ENCODE results near the gene NR3C2.

NR3C2 gene

DNA sequence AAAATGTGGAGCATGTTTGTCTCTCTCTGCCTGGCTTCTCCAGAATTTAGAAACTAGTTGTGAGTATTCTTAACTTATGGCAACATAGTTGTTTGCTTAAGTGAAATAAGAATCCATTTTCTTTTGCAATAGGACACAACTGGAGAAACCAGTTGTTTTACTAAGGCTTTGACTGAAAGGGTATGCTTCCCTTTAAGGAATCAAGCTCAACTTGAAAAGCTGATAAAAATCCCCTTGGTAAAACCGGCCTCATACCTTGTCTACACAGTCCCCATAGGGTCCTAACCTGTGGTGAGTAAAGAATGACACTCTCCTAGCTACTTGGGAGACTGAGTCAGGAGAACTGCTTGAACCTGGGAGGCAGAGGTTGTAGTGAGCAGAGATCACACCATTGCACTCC lies 139.8 kb downstream of the NR3C2 start:
- no peak for DNase-seq

DNA sequence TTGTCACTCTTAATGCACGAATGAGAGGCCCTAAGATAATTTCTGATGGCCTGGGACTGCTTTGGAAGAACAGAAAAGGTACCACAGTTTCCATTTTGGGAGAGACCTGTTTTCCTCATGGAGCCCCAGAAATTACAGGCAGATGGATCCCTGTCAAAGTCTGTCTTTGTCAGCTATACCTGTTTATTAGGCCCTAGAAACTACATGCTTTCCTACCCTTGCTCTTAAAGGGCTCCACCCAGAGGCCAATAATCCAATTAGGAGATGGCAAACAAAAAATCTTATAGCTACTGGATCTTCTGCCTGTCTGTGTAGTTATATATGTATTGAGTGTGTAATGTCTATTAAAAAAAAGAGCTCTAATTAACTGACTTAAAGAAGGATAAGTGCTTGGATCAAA lies 141.3 kb downstream of the NR3C2 start:
- DNase-seq, result peak; percentile 46

DNA sequence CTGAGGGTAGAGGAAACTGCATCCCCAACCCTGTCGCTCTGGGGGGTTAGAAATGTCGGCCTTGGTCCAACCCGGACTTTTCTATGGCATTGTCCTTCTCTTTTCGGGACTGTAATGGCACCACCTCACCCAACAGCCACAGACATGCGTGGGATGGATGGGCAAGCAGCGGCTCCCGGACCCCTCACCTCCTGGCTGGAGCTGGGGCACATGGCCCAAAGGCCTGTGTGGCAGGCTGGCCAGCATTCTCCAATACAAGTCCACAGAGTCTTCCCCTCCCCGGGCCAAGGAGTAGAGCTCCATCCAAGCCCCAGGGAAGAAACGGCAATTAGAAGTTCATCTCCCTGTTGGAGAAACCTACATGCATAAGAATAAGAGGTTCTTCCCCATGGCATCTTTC lies 142.9 kb downstream of the NR3C2 start:
- no peak for DNase-seq

DNA sequence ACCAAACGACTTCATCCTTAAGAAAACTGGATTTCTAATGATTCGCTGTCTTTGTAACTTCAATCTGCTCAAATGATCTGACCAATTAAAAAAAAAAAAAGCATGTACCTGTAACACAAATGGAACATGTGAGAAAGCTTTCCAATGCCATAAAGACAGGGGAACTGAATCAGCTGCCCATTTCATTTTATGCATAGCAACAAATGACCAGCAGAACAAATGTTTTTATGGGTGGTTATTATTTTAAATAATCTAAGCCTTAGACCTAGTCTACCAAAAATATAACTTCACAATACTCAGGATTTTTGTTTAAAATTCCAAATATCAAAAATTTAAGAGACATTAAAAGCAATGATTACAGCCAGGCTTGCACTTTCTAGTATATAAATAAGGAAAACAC lies 145.7 kb downstream of the NR3C2 start:
- DNase-seq, result no peak

DNA sequence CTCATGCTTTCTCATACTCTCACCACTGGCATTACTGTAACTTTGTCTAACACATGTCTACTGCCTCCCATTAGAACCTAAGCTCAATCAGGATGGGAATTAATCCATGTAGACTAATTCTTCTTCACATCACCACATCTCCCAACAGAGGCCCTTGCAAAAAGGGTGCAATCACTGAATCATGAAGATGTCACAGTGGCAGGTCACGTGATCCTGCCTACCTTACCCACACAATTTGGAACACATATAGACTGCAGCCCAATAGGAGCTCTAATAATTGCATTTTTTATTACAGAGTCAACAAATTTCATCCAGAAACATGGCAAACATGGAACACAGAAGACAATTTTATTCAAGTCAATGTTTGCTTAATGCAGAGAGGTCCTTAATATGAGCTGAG lies 146.6 kb downstream of the NR3C2 start:
- DNase-seq, result no peak

DNA sequence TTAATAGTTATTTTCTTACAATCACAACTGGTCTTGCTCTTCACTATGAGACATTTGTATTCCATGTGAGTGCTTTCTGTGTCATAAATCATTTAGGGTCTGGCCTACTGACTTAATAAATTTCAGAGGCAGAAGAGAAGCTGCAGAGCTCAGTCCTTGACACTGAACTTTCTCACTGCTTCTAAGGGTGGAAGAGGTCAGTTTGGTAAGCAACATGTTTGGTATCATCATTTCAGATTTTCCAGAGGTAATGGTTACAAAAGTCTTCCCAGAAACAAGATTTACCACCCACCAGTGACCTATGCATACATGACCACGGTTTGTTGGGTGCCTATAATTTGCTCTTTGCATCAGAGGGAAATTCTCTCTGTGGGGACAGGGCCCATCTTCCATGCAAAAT lies 148.6 kb downstream of the NR3C2 start:
- DNase-seq, result no peak

DNA sequence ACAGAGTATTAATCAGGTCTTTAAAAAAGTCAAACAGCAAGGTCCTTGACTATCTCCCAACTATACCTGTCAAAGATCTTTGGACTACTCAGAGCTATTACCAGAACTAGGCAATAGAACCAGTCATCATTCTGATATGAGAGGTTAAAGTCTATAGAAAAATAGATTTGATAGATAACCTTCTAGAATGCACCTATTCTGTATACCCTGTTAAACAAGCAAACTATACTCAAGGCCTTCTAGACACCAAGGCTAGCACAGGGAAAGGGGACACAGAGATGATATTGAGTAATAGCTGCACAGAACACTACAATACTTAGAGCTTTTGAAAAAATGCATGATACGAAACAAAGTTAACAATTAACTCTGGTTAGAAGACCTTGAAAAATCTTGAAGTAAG lies 149.5 kb downstream of the NR3C2 start:
- no peak for DNase-seq

DNA sequence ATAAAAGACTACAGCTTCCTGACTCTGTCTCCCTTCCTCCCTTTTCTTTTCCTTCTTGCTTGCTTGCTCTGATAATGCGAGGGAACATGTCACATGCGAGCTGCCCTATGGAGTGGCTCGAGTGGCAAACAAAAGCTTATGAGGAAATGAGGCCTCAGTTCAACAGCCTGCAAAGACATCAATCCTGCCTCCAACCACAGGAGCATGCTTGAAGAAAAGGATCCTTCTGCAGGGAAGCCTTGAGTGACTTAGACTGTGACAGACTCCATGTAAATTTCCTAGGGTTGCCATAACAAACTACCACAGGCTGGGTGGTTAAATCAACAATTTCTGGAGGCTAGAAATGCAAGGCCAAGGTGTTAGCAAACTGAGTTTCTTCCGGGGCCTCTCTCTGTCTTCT lies 152.5 kb downstream of the NR3C2 start:
- peak; percentile 1 for DNase-seq

DNA sequence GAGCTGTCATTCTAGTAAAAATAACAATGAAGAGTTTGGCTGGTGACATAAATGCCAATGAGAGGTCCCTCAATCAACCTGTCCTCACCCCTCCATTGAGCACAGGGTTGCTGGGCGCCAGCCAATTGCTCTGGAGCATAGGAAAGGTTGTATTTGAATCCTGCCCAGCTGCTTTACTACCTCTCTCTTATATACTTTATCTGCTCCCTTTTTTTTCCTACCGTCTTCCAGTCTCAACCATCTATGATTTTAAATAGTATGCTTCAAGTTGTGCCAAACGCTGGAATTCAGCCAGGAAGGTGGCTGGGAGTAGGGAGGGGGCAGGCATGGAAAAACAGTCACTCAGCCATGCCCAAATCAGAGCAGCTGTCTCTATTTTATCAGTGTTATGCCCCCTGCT lies 153.8 kb downstream of the NR3C2 start:
- no peak for DNase-seq

DNA sequence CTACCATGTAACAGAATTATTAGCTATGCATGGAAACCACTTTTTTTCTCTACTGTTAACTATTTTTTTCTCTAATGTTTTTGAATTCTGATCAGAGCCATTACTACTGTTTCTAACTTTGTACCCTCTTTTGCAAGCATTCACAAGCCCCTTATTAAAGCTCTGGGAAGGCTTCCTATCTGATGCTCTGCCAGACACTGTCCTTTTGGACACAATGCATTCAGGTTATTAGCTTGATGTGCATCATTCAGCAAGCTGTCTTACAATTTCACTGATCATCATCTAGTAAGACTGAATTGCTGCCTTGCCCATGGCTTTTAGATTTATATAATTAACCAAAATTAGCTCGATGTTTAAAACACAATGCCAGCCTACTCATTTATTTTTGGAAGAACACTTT lies 155.1 kb downstream of the NR3C2 start:
- no peak for DNase-seq

DNA sequence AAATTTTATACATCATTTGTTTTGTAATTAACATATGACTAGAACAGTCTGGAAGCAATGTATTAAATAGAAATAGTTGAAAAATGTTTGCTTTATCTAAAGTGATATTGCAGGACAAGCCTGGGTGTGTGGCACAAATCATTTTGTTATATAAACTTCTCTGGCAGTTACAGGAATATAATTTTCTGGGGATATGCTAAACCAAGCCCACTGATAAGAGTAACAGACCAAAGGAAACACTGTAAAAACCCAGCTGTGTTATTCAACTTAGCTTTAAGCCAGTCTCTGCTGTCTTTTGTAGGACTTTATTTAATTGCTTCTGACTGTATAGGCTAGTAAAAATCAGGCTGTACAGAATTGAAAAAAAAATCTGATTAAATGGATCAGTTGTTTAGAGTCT lies 156.2 kb downstream of the NR3C2 start:
- DNase-seq, result no peak

DNA sequence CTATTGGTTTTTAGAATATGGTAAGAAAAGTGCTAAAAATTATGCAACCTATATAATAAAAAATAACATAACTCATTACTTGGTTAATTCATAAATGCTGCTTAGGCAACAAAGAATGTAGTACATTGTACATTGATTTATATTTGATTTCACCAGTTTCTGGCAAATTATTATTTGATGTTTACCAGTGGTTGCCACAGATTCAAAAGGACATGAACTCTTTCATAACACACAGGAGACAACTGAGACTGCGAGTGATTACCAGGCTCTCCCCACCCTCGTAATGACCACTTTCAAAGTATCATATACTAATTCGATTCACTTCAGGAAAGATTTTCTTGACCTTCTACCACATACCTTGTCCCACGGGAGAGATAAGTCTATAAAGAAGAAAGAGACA lies 158.5 kb downstream of the NR3C2 start:
- no peak for DNase-seq

DNA sequence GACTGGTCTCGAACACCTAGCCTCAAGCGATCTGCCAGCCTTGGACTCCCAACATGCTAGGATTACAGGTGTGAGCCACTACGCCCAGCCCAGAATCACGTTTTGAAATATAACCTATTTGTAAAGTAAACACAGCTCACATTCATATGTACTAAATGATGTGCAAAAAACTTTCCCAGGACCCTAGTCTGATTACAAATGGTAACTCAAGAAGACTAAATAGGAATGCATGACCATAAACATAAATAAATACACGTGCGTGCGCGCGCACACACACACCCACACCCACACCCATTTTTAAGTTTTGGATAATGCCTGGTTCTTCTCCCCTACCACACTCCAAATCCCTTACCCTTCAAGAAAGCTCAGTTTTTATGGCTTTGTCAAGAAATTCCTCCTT lies 163.9 kb downstream of the NR3C2 start:
- no peak for DNase-seq

DNA sequence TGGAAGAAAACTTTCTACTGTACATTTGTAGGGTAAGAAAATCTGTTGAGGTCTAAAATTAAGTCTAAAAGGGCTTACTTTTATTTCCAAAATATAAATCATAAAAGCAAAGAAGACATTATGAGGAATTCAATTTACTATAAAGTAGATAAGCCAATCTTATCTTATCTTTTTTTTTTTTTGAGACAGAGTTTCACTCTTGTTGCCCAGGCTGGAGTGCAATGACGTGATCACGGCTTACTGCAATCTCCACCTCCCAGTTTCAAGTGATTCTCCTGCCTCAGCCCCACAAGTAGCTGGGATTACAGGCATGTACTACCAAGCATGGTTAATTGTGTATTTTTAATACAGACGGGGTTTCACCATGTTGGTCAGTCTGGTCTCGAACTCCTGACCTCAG lies 166.9 kb downstream of the NR3C2 start:
- no peak for DNase-seq

DNA sequence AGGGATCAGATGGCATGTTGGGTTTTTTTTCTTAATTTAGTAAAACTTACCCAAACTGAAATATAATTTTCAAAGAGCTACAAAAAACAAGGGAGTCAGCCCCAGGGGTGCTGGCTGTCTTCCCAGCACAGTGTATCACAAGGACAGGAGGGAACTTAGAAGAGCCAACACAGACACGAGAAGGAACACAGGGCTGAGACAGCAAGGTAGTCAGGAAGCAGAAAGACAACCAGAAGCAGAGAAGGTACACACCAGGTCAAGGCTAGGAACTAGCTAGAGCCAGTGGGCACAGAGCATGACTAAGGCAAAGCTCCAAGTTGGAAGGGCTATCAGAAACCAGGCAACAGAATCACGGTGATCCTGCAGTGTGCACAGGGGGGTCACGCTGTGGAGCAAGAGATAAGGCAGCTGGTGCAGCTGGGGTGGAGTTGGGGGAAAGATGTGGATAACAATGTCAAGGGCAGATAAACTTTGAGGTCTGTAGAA lies 168.7 kb downstream of the NR3C2 start:
- DNase-seq, result no peak

DNA sequence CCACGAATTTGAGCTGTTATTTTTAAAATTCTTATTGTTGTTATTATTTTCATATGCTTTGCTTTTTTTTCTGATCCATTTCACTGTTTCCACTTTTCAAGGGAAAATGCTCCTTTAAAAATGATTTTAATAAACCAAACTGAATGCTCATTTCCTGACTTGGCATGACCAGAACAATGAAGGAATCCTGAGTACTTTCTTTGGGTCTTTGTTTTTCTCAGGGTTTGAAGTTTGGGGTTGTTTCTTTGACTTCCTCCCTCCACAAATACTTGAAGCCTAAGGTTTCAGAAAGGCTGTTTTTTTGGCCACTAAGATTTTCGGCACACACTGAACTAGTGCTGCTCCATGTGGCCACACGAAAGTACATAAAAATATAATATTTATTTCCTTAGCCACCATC lies 171.0 kb downstream of the NR3C2 start:
- DNase-seq, result no peak

DNA sequence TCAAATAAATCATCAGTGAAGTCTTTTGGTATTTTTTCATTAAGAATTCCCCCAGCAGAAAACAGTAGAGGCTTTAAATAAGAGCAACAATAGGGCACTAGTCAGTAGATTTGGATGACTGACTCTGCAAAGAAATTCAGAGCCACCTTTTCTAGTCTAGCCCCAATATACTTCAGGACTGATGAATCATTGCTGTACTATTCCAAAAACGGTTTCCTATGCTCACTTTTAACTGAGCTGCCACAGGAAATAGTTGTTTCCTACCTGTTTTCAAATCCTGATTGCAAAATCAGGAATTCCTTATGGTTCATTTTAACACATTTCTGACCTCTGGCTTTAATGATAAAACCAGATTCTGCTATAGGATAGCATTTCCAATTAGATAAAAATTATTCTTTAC lies 171.6 kb downstream of the NR3C2 start:
- DNase-seq, result peak; percentile 4

DNA sequence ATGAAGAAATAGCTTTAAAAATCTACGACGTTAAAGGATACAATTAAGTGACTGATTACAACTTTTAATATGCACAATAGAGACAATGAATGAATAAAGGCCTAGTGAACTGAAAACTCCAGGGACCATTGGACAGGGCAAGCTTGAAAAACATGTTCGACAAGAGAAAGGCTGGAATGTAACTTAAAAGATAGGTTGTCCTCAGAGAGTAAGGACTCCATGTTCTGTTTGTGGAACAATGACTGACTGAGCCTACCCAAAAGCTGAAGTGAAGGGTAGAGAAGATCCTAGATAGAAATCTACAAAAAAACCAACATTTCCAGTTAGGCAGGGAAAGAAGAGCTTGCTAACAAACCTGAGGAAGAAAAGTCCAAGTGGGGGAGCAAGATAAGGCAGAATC lies 173.4 kb downstream of the NR3C2 start:
- no peak for DNase-seq

DNA sequence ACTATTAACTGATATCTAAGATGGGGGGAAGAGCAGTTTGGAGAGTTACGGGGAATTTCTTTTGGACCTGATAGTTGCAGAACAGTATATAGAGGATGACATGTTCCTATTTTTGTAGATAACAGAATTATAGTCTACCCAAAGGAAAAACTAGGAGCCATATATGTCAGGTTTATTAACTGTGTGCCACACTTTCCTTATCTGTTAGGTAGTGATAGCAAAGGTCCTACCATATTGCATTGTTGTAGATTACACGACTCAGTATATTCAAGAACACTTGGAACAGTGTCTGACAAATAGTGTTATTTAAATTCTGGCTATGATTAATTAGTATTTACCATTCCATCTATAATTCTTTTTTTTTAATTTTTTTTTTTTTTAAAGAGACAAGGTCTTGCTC lies 175.3 kb downstream of the NR3C2 start:
- DNase-seq, result no peak

DNA sequence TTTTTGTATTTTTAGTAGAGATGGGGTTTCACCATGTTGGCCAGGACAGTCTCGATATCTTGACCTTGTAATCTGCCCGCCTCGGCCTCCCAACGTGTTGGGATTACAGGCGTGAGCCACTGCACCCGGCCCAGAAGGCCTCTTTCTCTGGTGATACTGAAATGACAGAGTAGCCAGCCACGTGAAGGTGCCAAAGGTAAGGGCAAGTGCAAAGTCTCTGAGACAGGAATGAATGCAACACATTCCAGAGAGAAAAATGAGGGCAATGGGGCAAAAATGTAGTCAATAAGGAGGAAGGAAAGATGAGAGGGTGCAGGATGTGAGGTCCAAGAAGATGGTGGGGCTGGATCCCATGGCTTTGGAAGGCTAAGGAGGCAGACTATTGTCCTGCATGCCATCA lies 176.0 kb downstream of the NR3C2 start:
- DNase-seq, result no peak

DNA sequence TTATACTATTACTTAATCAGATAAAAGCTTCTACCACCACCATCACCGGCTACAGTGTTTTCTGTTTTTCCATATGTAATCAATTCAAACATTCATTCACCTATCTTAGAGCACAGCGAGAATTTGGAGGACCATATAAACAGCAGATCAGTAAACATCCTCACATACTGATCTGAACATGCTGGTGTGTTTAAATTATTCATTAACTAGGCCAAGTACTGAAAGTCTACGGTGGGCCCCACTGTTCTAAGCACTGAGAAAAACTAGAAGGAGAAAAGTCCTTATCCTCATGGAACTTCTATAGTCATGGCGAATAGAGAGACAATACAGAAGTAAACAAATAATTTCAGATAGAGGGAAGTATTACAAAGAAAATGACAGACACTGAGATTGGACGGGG lies 176.6 kb downstream of the NR3C2 start:
- DNase-seq, result peak; percentile 66

DNA sequence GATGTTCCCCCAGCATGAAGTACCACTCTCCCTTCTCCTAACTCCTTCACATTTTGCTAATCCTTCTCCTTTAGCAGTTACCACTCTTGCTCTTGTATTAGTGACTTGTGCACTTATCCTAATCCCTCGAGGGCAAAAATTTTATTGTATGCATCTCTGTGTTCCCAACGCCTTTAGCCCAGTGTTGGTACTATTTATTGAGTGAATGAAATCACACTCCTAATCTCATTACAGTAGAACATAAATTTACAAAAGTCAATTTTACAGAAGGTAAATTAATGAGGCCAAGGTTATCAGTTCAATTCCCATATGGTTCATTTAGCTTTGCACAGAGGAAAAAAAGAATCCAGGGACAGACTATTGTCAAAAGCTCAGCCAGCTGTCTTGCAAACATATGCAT lies 178.4 kb downstream of the NR3C2 start:
- DNase-seq, result no peak

DNA sequence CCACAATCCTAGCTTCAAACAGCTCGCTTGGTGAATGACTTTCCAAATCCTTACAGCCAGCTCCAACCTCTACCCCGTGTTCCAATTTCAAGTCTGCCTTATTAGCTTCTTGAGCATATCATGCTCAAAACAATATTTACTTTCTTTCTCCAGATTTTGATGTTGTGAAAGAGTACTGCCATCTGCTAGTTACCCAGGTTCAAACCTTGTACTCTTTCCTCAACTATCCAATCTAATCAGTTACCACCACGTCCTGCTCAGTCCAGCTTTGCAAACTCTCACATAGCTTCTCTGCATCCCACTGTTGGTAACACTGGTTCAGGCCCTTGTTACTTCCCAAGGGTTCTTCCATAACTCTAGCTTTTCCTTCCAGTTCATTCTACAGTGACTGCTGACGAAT lies 179.1 kb downstream of the NR3C2 start:
- DNase-seq, result no peak

DNA sequence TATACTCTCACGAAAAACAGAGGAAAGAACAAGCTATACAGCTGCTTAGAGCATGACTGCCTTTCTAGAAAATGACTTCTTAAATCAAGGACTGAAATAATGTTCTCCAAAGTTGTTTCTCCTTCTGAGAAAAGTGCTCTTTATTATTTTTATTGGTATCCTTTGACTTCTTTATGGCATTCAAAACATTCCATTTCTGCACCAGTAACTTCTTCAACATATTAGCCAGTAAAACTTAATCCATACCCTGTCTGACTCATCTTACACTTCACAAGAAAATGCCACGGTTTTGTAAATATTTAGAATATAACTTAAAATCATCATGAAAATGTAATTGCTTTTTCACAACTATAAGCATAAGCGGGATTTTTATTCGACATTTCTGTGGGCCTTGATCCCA lies 180.4 kb downstream of the NR3C2 start:
- DNase-seq, result no peak

DNA sequence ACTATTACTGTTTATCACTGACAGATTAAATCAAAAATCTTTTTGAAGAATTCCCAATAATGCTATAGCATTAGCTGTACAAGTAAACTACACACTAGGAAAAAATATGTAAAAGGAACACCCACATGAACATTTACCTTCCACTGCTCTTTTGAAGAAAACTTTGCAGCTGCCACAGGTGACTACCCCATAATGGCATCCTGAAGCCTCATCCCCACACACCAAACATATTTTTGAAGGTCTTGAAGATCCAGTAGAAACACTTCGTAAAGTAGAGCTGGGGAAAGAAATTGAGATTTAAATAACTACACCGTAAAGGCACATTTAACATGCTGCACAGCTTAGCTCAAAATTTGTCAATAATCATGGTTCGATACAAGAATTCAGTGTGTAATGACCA lies 182.4 kb downstream of the NR3C2 start:
- no peak for DNase-seq

DNA sequence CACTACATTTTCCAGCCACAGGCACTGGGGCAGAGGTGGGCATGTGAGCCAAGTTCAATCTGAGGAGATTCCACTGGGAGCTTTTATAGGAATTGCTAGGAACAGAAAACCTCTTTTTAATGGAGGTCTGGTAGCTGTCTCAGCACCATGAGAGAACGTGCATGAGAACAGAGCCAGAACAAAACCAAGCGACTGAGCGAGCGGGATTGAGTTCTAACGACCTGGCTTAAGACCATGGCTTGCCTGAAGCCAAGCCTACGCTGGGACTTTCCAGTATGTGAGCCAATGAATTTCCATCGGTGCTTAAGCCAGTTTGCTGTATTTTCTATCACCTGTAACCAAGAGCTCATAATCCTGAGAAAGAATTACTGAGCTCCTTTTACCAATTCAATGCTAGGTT lies 183.7 kb downstream of the NR3C2 start:
- no peak for DNase-seq

Data from DMS53 (cell line).